Transverse colon (tissue), 4 donors: ENCODE data around the gene SERINC4. TPM values are rescaled to one million over a fixed set of nuclear protein-coding genes. Genes with fewer than 3 reads are reported as not detected.
A peak's percentile ranks its signal among the peaks of the same experiment; 100 is the strongest.

Experiments used
- DNase-seq: peaks from one replicate; pipeline ENCODE4 v3.0.0-alpha.2; 2019
- H3K27ac ChIP-seq, 4 donors: fragments of 200-600 bp; sonication (generic); 2 replicates each; pipeline ENCODE4 v1.5.1; 2016 to 2018; ENCODE audit warnings: inconsistent platforms in 4 of 4
- H3K27me3 ChIP-seq: fragments of 200-600 bp; sonication (generic); 2 replicates; pipeline ENCODE4 v1.5.1; 2017; ENCODE audit warnings: inconsistent platforms
- H3K36me3 ChIP-seq, 4 donors: fragments of 200-600 bp; sonication (generic); 2 replicates each; pipeline ENCODE4 v1.5.1; 2017 to 2019; ENCODE audit warnings: inconsistent platforms in 4 of 4
- H3K4me1 ChIP-seq, 4 donors: fragments of 200-600 bp; sonication (generic); 2 replicates each; pipeline ENCODE4 v1.5.1; 2017 to 2020; ENCODE audit warnings: inconsistent platforms in 4 of 4
- H3K4me3 ChIP-seq, 4 donors: fragments of 200-600 bp; sonication (generic); 1 replicate in 1 of 4; 2 replicates in 3 of 4; pipeline versions ENCODE4 v1.5.1 to v1.6.1; 2017 to 2019; ENCODE audit warnings: inconsistent platforms in 4 of 4
- H3K9me3 ChIP-seq, 2 donors: fragments of 200-600 bp; sonication (generic); 2 replicates each; pipeline ENCODE4 v1.5.1; 2017 to 2019; ENCODE audit warnings: inconsistent platforms in 2 of 2
- CTCF ChIP-seq, 5 experiments: fragments of 200-600 bp in 3 of 5; fragments of 450-650 bp in 2 of 5; sonication (generic) in 3 of 5; IDR thresholded peaks; 1 replicate in 2 of 5; 2 replicates in 3 of 5; pipeline ENCODE4 v1.5.1; 2016 to 2017; ENCODE audit warnings: antibody characterized with exemption in 5 of 5, inconsistent platforms in 3 of 5, mild to moderate bottlenecking in 2 of 5, moderate library complexity in 1 of 5
- EP300 ChIP-seq: sonication (generic); formaldehyde crosslinking; IDR thresholded peaks from one replicate; pipeline ENCODE4 v1.6.1; 2017; ENCODE audit warnings: antibody characterized with exemption, low read depth
- POLR2A ChIP-seq: fragments of 450-650 bp; IDR thresholded peaks from one replicate; pipeline ENCODE4 v1.6.1; 2016; ENCODE audit warnings: antibody characterized with exemption, mild to moderate bottlenecking, moderate library complexity
- POLR2AphosphoS5 ChIP-seq, 3 donors: sonication (generic); formaldehyde crosslinking; IDR thresholded peaks; one replicate each; pipeline ENCODE4 v1.6.1; 2016; ENCODE audit warnings: antibody characterized with exemption in 3 of 3
- WGBS, 2 donors: methylation state at CpG; one replicate each; pipeline ENCODE4 v1.1.5; 2018; ENCODE audit warnings: low coverage in 1 of 2; 5-methylcytosine and 5-hydroxymethylcytosine counted together
- in situ Hi-C, 4 donors: fragments of 200-750 bp; cut with MboI; loops; one replicate each; pipeline versions ENCODE4 v1.15.0 to v1.15.1; 2017; ENCODE audit warnings: low sequenced_read_pairs in 3 of 4, low pct_ligation_motif_present in 1 of 4, low pct_unique_long_range_greater_than_20kb in 1 of 4
- intact Hi-C: fragments of 100-400 bp; cut with DNase I; formaldehyde crosslinking; loops from one replicate; pipeline ENCODE4 v1.15.1; 2023; ENCODE audit warnings: low total_unique reads
- total RNA-seq, 4 donors: library from RNA; depleted of rRNA; stranded (reverse); fragments of >200 nt; gene quantifications; one replicate each; pipeline ENCODE4 v1.1.0, GENCODE V29; 2016

Gene SERINC4
- total RNA-seq, 4 donors from 2014 or later, result not detected

GRCh38 chr15:43776101-43776717 lies 23.8 kb downstream of the SERINC4 start:
- H3K36me3 ChIP-seq, result peaks cover 0 to 23% (median 11%) of the 10 kb centered on the region in 4 donors
- WGBS, 2 donors, result 27% methylated on average over 35 of the region's 35 CpGs; no CpG with 5 or more reads in 1 of the 2 donors
- TF ChIP-seq CTCF (IDR thresholded peaks at IDR 0.05) (no peak), POLR2AphosphoS5 (IDR thresholded peaks at IDR 0.05) (no peak), EP300 (no peak), POLR2A (no peak)
- H3K27me3 ChIP-seq, result no peaks in the 10 kb centered on the region
- H3K27ac ChIP-seq, result peak overlapping the region; percentile 88 to 97 (median 92)
- in situ Hi-C loops (loop anchor here in 1 of 4 donors (25.0 kb wide), 1 partner anchor 289 kb away; the partner anchor contains the start of gene TP53BP1), intact Hi-C loops (no loop called here)
- peak overlapping the region; percentile 44 to 81 (median 72) for H3K4me3 ChIP-seq
- H3K9me3 ChIP-seq, result no peaks in the 10 kb centered on the region
- peaks cover 0 to 31% (median 17%) of the 10 kb centered on the region in 4 donors for H3K4me1 ChIP-seq
- peak; percentile 60 for DNase-seq

GRCh38 chr15:43775411-43775965 lies 24.5 kb downstream of the SERINC4 start:
- intact Hi-C loops, result no loop called here
- H3K4me1 ChIP-seq, result peaks cover 0 to 33% (median 17%) of the 10 kb centered on the region in 4 donors
- H3K27me3 ChIP-seq, result no peaks in the 10 kb centered on the region
- peak overlapping the region in 3 of 4 donors; percentile 44 to 81 (median 74) for H3K4me3 ChIP-seq
- 42% methylated on average over 1 of the region's 1 CpG; no CpG with 5 or more reads in 1 of the 2 donors for WGBS, 2 donors
- H3K36me3 ChIP-seq, result peaks cover 0 to 30% (median 14%) of the 10 kb centered on the region in 4 donors
- in situ Hi-C loops, result loop anchor here in 1 of 4 donors (25.0 kb wide), 1 partner anchor 288 kb away; the partner anchor contains the start of gene TP53BP1
- peak; percentile 77 for TF ChIP-seq POLR2A
- peak; percentile 56 to 92 (median 82) for TF ChIP-seq POLR2AphosphoS5 (IDR thresholded peaks at IDR 0.05)
- peak; percentile 27 to 82 (median 52) for TF ChIP-seq CTCF (IDR thresholded peaks at IDR 0.05)
- TF ChIP-seq EP300, result no peak
- H3K9me3 ChIP-seq, result no peaks in the 10 kb centered on the region
- peak; percentile 89 for DNase-seq
- H3K27ac ChIP-seq, result peak overlapping the region; percentile 88 to 97 (median 92)

DNA sequence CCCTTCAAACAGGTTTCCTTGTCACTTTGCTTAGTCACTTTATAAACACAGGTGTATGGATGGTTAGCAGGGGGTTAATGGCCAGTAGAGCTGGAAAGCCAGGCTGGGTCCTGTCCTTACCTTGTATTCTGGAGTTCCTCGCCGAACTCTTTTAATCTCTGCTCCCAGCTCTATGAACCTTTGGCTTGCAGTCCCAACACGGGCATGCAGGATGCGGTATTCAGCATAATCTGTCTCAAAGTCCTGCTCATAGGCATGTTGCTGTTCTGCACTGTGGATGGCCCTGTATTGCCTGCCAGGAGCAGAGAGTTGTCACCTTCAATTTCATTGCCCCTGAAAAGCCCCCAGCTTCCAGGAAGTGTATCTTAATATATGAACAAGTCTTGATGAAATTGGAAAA lies 26.0 kb downstream of the SERINC4 start:
- intact Hi-C loops (no loop called here), in situ Hi-C loops (no loop called here)
- no peak for DNase-seq
- Histone ChIP-seq H3K9me3 (no peaks in the 10 kb centered on the region), H3K4me3 (no peak overlapping the region), H3K36me3 (peaks cover 0 to 39% (median 19%) of the 10 kb centered on the region in 4 donors), H3K4me1 (peaks cover 0 to 33% (median 17%) of the 10 kb centered on the region in 4 donors), H3K27ac (peak overlapping the region in 1 of 4 donors; percentile 94), H3K27me3 (no peaks in the 10 kb centered on the region)
- TF ChIP-seq CTCF (IDR thresholded peaks at IDR 0.05) (no peak), POLR2A (no peak), POLR2AphosphoS5 (IDR thresholded peaks at IDR 0.05) (no peak), EP300 (no peak)
- 81 to 83% methylated on average over 4 of the region's 4 CpGs for WGBS, 2 donors

- intact Hi-C loops, result no loop called here
- H3K4me3 ChIP-seq, result no peak overlapping the region
- no peaks in the 10 kb centered on the region for H3K27me3 ChIP-seq
- H3K27ac ChIP-seq, result peak overlapping the region in 1 of 4 donors; percentile 37
- TF ChIP-seq CTCF (IDR thresholded peaks at IDR 0.05) (no peak), POLR2A (no peak)
- no peak for DNase-seq
- peaks cover 0 to 27% (median 10%) of the 10 kb centered on the region in 4 donors for H3K4me1 ChIP-seq
- peaks cover 0 to 53% (median 25%) of the 10 kb centered on the region in 4 donors for H3K36me3 ChIP-seq
- in situ Hi-C loops, result no loop called here
- no peaks in the 10 kb centered on the region for H3K9me3 ChIP-seq
Measured at GRCh38 chr15:43772624-43773023, 27.4 kb downstream of the SERINC4 start.
